H1 (cell line): Measurements from ENCODE around the gene POLG. TPM values are rescaled to one million over a fixed set of nuclear protein-coding genes. Genes with fewer than 3 reads are reported as not detected.
A peak's percentile ranks its signal among the peaks of the same experiment; 100 is the strongest.

Experiments
- CBX8 ChIP-seq: fragments of 300-800, 300-1000 bp; sonication (generic); IDR thresholded peaks from 2 replicates; pipeline ENCODE4 v1.7.1; 2016; ENCODE audit warnings: low read depth, low read length, borderline replicate concordance
- POLR2AphosphoS5 ChIP-seq: IDR thresholded peaks from 2 replicates; pipeline ENCODE4 v1.6.1; 2011; ENCODE audit warnings: low read depth, low read length
- polyA plus RNA-seq, 7 experiments: library from polyadenylated mRNA; depleted of rRNA in 3 of 7; stranded (reverse) in 5 of 7; unstranded in 2 of 7; fragments of >200 nt in 5 of 7; fragments of 200-250 nt in 2 of 7; gene quantifications; 1 replicate in 5 of 7; 2 replicates in 1 of 7; 4 replicates in 1 of 7; pipeline versions ENCODE4 v1.2.1 to v1.2.3, GENCODE V29; 2011 to 2013; ENCODE audit warnings: missing spikeins in 2 of 7, mixed read lengths in 2 of 7
- total RNA-seq: library from RNA; stranded (reverse); fragmentation: NEBNext Ultra II Directional; extraction: Animal tissue kit (Norgen Biotek cat#: 25700); gene quantifications from 2 replicates; pipeline ENCODE4 v1.2.1, GENCODE V29; 2021

The POLG gene
- total and polyA plus RNA-seq, 2 of the 8 experiments (the other 6 are each of a cell fraction or from before 2014, with no cell fraction given), result 14.8 to 52.3 TPM

DNA sequence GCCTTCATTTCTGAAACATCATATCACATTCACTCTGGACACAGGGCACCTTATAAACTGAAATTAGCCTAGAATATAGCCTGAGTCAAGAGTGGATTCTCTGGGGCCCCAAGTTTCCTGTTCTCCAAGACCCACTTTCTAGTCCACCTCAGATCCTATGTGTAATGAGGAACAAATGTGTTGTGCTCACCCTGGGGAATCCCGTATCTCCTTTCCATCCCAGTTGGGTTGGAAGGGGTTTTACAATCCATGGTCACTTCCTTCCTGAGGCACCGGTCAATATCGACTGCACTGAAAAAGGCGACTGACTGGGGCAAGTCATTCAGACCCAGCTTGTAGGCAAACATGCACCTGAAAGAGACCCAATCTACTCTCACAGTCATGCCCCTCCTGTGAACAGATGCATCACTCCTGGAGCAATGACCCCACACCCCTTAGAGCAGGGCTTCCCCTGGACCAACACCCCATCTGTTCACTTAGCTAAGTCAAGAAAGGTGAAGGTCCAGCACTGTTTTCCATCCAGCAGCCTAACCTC is 17.4 kb downstream of the POLG start (continued):
- 0 out of 2 replicates have a peak, but pooled peaks have one; percentile 10 for TF ChIP-seq POLR2AphosphoS5
- TF ChIP-seq CBX8, result no peak
- TF ChIP-seq, all 59 proteins: peak for 2
